MM.1S (cell line): ENCODE measurements around the gene PHF19.

ENCODE experiments used
- DNase-seq: peaks from one replicate; pipeline ENCODE4 v3.0.0-alpha.2; 2015
- H2AFZ ChIP-seq: fragments of 300-600 bp; sonication (generic); 2 replicates; pipeline ENCODE4 v1.6.0; 2016; ENCODE audit warnings: antibody characterized with exemption, low read length
- H3F3A ChIP-seq: fragments of 300-600 bp; sonication (generic); 2 replicates; pipeline ENCODE4 v1.6.1; 2016; ENCODE audit warnings: mild to moderate bottlenecking, antibody characterized with exemption, low read length, moderate library complexity, mixed read lengths; ENCODE audit not compliant: insufficient read depth
- H3K27ac ChIP-seq: fragments of 300-600 bp; sonication (generic); 2 replicates; pipeline ENCODE4 v1.5.1; 2016; ENCODE audit warnings: mild to moderate bottlenecking, low read length
- H3K27me3 ChIP-seq: fragments of 300-600 bp; sonication (generic); replicated peaks from 2 replicates; pipeline ENCODE4 v1.6.0; 2016; ENCODE audit warnings: low read length; ENCODE audit not compliant: insufficient read depth
- H3K36me3 ChIP-seq: fragments of 300-600 bp; sonication (generic); replicated peaks from 2 replicates; pipeline ENCODE4 v1.6.1; 2016; ENCODE audit warnings: mild to moderate bottlenecking, low read length, mixed read lengths; ENCODE audit not compliant: insufficient read depth
- H3K4me1 ChIP-seq: fragments of 300-600 bp; sonication (generic); 2 replicates; pipeline ENCODE4 v1.6.1; 2016; ENCODE audit warnings: low read length, mixed read lengths
- H3K4me2 ChIP-seq: fragments of 300-600 bp; sonication (generic); 2 replicates; pipeline ENCODE4 v1.6.0; 2016; ENCODE audit warnings: low read depth, low read length
- H3K4me3 ChIP-seq: fragments of 300-600 bp; sonication (generic); 2 replicates; pipeline ENCODE4 v1.5.1; 2016; ENCODE audit warnings: low read length, mixed read lengths
- H3K79me2 ChIP-seq: fragments of 300-600 bp; sonication (generic); 2 replicates; pipeline ENCODE4 v1.6.1; 2016; ENCODE audit warnings: mixed run types, low read length, mixed read lengths
- H3K9ac ChIP-seq: fragments of 300-600 bp; sonication (generic); 2 replicates; pipeline ENCODE4 v1.6.1; 2016; ENCODE audit warnings: low read length, mixed read lengths
- H3K9me2 ChIP-seq: fragments of 300-600 bp; sonication (generic); replicated peaks from 2 replicates; pipeline ENCODE4 v1.6.1; 2016; ENCODE audit warnings: mild to moderate bottlenecking, low read length, mixed read lengths; ENCODE audit not compliant: insufficient read depth
- H3K9me3 ChIP-seq: fragments of 300-600 bp; sonication (generic); replicated peaks from 2 replicates; pipeline ENCODE4 v1.6.1; 2016; ENCODE audit warnings: mild to moderate bottlenecking, low read length, mixed read lengths; ENCODE audit not compliant: insufficient read depth
- H4K20me1 ChIP-seq: fragments of 300-600 bp; sonication (generic); 2 replicates; pipeline ENCODE4 v1.6.1; 2016; ENCODE audit warnings: mild to moderate bottlenecking, low read length, moderate library complexity, mixed read lengths; ENCODE audit not compliant: insufficient read depth
- EZH2 ChIP-seq: fragments of 300-600 bp; sonication (generic); optimal IDR thresholded peaks from 2 replicates; pipeline ENCODE3; 2017; ENCODE audit warnings: low read depth, mild to moderate bottlenecking, antibody characterized with exemption, low read length, mixed read lengths
- EZH2phosphoT487 ChIP-seq: fragments of 300-600 bp; sonication (generic); IDR thresholded peaks from 2 replicates; pipeline ENCODE4 v1.6.1; 2018; ENCODE audit warnings: antibody characterized with exemption, low read length
- TF ChIP-seq, protein P1 (sequence below): fragments of 300-600 bp; sonication (generic); IDR thresholded peaks from 2 replicates; pipeline ENCODE4 v1.5.1; 2016; ENCODE audit warnings: antibody characterized with exemption, low read length, mixed read lengths

Gene PHF19

DNA sequence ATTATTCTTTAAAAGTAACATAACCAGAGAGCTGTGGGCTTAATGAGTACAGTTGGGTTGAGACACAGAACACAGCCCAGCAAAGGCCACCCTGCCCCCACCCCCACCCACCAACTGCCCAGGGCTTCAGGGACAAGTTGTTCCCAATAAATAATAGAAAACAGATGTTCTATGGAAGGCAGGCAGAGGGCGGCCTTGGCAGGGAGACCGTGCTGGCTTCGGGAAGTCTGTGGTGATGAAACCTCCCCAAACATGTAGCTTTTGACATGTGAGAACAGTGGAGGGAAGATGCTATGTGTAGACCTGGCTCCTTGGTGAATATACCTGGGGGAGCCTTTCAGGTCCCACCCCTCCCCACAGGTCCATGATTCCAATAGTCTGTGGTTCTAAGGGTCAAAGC is 39.6 kb upstream of the PHF19 start:
- H3K79me2 ChIP-seq, result no peaks in the 10 kb centered on the region
- no peaks in the 10 kb centered on the region for H3K4me1 ChIP-seq
- no peaks in the 10 kb centered on the region for H3F3A ChIP-seq
- no peaks in the 10 kb centered on the region for H4K20me1 ChIP-seq
- H3K9me3 ChIP-seq, result no peaks in the 10 kb centered on the region
- H3K4me3 ChIP-seq, result no peak overlapping the region
- H3K36me3 ChIP-seq, result no peaks in the 10 kb centered on the region
- TF ChIP-seq, protein P1, sequence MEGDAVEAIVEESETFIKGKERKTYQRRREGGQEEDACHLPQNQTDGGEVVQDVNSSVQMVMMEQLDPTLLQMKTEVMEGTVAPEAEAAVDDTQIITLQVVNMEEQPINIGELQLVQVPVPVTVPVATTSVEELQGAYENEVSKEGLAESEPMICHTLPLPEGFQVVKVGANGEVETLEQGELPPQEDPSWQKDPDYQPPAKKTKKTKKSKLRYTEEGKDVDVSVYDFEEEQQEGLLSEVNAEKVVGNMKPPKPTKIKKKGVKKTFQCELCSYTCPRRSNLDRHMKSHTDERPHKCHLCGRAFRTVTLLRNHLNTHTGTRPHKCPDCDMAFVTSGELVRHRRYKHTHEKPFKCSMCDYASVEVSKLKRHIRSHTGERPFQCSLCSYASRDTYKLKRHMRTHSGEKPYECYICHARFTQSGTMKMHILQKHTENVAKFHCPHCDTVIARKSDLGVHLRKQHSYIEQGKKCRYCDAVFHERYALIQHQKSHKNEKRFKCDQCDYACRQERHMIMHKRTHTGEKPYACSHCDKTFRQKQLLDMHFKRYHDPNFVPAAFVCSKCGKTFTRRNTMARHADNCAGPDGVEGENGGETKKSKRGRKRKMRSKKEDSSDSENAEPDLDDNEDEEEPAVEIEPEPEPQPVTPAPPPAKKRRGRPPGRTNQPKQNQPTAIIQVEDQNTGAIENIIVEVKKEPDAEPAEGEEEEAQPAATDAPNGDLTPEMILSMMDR, result no peak
- TF ChIP-seq EZH2phosphoT487 (no peak), EZH2 (no peak)
- no peak overlapping the region for H2AFZ ChIP-seq
- H3K27ac ChIP-seq, result no peak overlapping the region
- DNase-seq, result no peak
- no peaks in the 10 kb centered on the region for H3K27me3 ChIP-seq
- H3K9me2 ChIP-seq, result no peaks in the 10 kb centered on the region
- H3K4me2 ChIP-seq, result no peak overlapping the region
- no peak overlapping the region for H3K9ac ChIP-seq

DNA sequence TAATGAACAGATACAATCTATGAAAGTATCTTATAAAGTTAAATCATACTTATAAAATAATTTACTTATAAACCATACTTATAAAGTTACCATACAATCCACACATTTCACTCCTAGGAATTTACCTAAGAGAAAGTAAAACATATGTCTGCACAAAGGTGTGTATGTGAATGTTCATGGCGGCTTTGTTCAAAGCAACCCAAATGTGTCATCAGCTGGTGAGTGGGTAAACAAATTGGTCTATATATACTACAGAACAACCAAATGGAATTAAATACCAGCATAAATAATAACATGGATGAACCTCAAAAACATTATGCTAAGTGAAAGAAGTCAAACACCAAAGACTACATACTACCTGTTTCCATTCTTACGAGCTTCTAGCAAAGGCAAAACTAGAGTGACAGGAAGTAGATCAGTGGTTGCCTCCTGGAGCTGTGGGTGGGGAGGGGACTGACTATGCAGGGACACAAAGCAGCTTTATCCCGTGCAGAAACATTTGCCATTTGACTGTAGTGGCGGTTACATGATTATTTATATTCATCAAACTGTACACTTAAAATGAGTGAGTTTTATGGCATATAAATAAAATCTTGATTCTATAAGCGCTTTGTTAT is 39.0 kb upstream of the PHF19 start:
- no peak overlapping the region for H2AFZ ChIP-seq
- H3K9me2 ChIP-seq, result no peaks in the 10 kb centered on the region
- peak; percentile 5 for DNase-seq
- no peaks in the 10 kb centered on the region for H3K36me3 ChIP-seq
- TF ChIP-seq, protein P1, result no peak
- no peak for TF ChIP-seq EZH2
- TF ChIP-seq EZH2phosphoT487, result no peak
- no peak overlapping the region for H3K27ac ChIP-seq
- H3K4me1 ChIP-seq, result no peaks in the 10 kb centered on the region
- no peaks in the 10 kb centered on the region for H4K20me1 ChIP-seq
- H3F3A ChIP-seq, result no peaks in the 10 kb centered on the region
- H3K27me3 ChIP-seq, result no peaks in the 10 kb centered on the region
- H3K79me2 ChIP-seq, result no peaks in the 10 kb centered on the region
- H3K4me3 ChIP-seq, result no peak overlapping the region
- no peaks in the 10 kb centered on the region for H3K9me3 ChIP-seq
- no peak overlapping the region for H3K4me2 ChIP-seq
- H3K9ac ChIP-seq, result no peak overlapping the region

GRCh38 chr9:120914953-120915352 is 38.0 kb upstream of the PHF19 start:
- Histone ChIP-seq H3F3A (no peaks in the 10 kb centered on the region), H3K27me3 (no peaks in the 10 kb centered on the region), H3K4me2 (no peak overlapping the region), H3K4me1 (no peaks in the 10 kb centered on the region), H3K79me2 (no peaks in the 10 kb centered on the region), H3K9me2 (no peaks in the 10 kb centered on the region), H4K20me1 (no peaks in the 10 kb centered on the region), H3K9ac (no peak overlapping the region), H3K36me3 (no peaks in the 10 kb centered on the region), H3K4me3 (no peak overlapping the region), H2AFZ (no peak overlapping the region), H3K27ac (no peak overlapping the region), H3K9me3 (no peaks in the 10 kb centered on the region)
- DNase-seq, result no peak
- TF ChIP-seq EZH2phosphoT487, result no peak
- TF ChIP-seq, protein P1, result no peak
- TF ChIP-seq EZH2, result no peak
